Measurements from ENCODE around the gene PHOX2A.

GRCh38 chr11:72287293-72287692, 43.3 kb upstream of the PHOX2A start:
- no peak for TF ChIP-seq ZFP30 (CRISPR knock-in tag; IDR thresholded peaks at IDR 0.05)
- TF ChIP-seq PATZ1 (CRISPR knock-in tag; IDR thresholded peaks at IDR 0.05; ENCODE audit: borderline replicate concordance): no peak
- TF ChIP-seq ZNF565 (CRISPR knock-in tag; conservative IDR thresholded peaks at IDR 0.05; ENCODE audit: low read depth): no peak
- no peak for TF ChIP-seq TCF4 (CRISPR knock-in tag; IDR thresholded peaks at IDR 0.05; ENCODE audit: borderline replicate concordance)
- no peak for TF ChIP-seq ZC3H10 (CRISPR knock-in tag; IDR thresholded peaks at IDR 0.05)
- no peak for TF ChIP-seq CREB5 (CRISPR knock-in tag; IDR thresholded peaks at IDR 0.05; ENCODE audit: low read depth)
- no peak for TF ChIP-seq ISL1 (CRISPR knock-in tag; IDR thresholded peaks at IDR 0.05)
- TF ChIP-seq ZNF8 (CRISPR knock-in tag; IDR thresholded peaks at IDR 0.05): no peak
- no peak for TF ChIP-seq RARB (CRISPR knock-in tag; IDR thresholded peaks at IDR 0.05)
- TF ChIP-seq POU6F1 (CRISPR knock-in tag; IDR thresholded peaks at IDR 0.05; ENCODE audit: borderline replicate concordance, low read depth): no peak
- TF ChIP-seq ZFP3 (CRISPR knock-in tag; IDR thresholded peaks at IDR 0.05): no peak
- TF ChIP-seq GLIS3 (CRISPR knock-in tag; IDR thresholded peaks at IDR 0.05): no peak
- no peak for TF ChIP-seq CSRNP3 (CRISPR knock-in tag; IDR thresholded peaks at IDR 0.05)
- TF ChIP-seq CSDC2 (CRISPR knock-in tag; IDR thresholded peaks at IDR 0.05): no peak

All from SK-N-SH treated with all-trans-retinoic acid at 6 μM for 48 hours (cell line).